Measurements from ENCODE around the gene KANK2. TPM values are rescaled to one million over a fixed set of nuclear protein-coding genes. Genes with fewer than 3 reads are reported as not detected.

KANK2 gene
- total RNA-seq, 5 donors from 2014 or later (not counting 1 experiment from before 2014, with no cell fraction given): 0.68 to 1.9 (median 1.2) TPM

DNA sequence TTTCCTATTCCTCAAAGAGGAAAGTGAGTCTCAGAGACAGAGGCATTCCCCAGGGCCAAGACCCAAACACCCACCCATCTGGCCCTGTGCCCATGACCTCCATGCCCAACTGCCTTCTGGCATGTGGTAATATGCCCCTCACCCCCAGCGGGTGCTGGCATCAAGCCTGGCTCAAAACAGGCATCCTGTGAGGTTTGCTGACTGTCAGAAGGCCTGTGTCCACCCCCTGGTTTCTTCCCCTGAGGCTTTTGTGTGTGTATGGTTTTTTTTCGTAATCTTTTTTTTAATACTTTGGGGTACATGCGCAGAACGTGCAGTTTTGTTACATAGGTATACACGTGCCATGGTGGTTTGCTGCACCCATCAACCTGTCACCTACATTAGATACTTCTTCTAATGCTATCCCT is 7.6 kb upstream of the KANK2 start:
- peaks cover 0 to 5% (median 0%) of the 10 kb centered on the region in 3 donors for H3K4me1 Mint-ChIP-seq
- no peak for ATAC-seq (replicated peaks in 1 of 4)
- DNase-seq: no peak
- no CpG with 5 or more reads among the region's 5 CpGs for WGBS (ENCODE audit: insufficient coverage)
- Histone ChIP-seq H3K9me3 (no peaks in the 10 kb centered on the region), H3K4me1 (ENCODE audit: control insufficient read depth in 1 of 2, extremely low read depth in 1 of 2, insufficient read depth in 2 of 2, low read length in 2 of 2) (no peaks in the 10 kb centered on the region), H3K4me3 (ENCODE audit: control insufficient read depth in 1 of 2, extremely low read depth in 1 of 2, low read length in 1 of 2) (no peak overlapping the region), H3K27ac (ENCODE audit: low read length) (no peak overlapping the region), H3K36me3 (ENCODE audit: control insufficient read depth in 2 of 2, extremely low read depth in 1 of 2, insufficient read depth in 1 of 2, low read length in 1 of 2) (no peaks in the 10 kb centered on the region), H3K27me3 (replicated peaks in 1 of 2; ENCODE audit: control insufficient read depth in 2 of 2, extremely low read depth in 1 of 2, insufficient read depth in 2 of 2, low read length in 1 of 2) (peaks cover 0 to 18% of the 10 kb centered on the region in 2 experiments)
- no peak overlapping the region for H3K27ac Mint-ChIP-seq
- H3K27me3 Mint-ChIP-seq: peaks cover 11 to 12% of the 10 kb centered on the region in 2 donors
- POLR2A ChIA-PET: no interaction called here
- no peaks in the 10 kb centered on the region for H3K36me3 Mint-ChIP-seq
- H3K4me3 Mint-ChIP-seq: no peak overlapping the region
- H3K9me3 Mint-ChIP-seq: no peaks in the 10 kb centered on the region
- CTCF ChIA-PET: interaction anchor here (0.7 to 1.5 kb wide), 2 partner anchors 25 to 169 kb away, joined by 3 to 4 read pairs; no protein-coding TSS in a partner anchor

DNA sequence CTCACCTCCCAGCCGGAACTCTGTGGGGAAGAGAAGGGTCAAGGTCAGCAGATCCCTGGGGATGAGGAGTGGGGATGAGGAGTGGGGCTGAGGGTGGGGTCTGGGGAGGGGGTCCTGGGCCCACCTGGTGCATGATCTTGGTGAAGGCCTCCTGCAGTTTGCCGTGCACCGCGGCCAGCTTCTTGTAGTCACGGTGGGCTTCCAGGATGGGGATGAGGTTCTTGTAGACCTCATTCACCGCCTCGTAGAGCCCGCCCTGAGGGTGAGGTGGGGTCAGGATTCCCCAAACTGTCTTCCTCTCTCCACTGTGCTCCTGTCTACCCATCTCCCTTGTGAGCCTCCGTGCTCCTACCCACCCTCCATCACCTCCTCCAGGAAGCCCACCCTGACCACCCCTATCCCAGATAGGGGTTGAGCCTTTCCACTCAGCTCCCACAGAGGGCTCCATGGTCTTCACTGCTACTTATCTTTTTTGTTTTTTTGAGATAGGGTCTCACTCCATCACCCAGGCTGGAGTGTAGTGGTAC is 6.8 kb upstream of the KANK2 start:
- Histone ChIP-seq H3K4me3 (ENCODE audit: control insufficient read depth in 1 of 2, extremely low read depth in 1 of 2, low read length in 1 of 2) (no peak overlapping the region), H3K4me1 (ENCODE audit: control insufficient read depth in 1 of 2, extremely low read depth in 1 of 2, insufficient read depth in 2 of 2, low read length in 2 of 2) (no peaks in the 10 kb centered on the region), H3K27me3 (replicated peaks in 1 of 2; ENCODE audit: control insufficient read depth in 2 of 2, extremely low read depth in 1 of 2, insufficient read depth in 2 of 2, low read length in 1 of 2) (peaks cover 0 to 21% of the 10 kb centered on the region in 2 experiments), H3K9me3 (no peaks in the 10 kb centered on the region), H3K36me3 (ENCODE audit: control insufficient read depth in 2 of 2, extremely low read depth in 1 of 2, insufficient read depth in 1 of 2, low read length in 1 of 2) (no peaks in the 10 kb centered on the region), H3K27ac (ENCODE audit: low read length) (no peak overlapping the region)
- Mint-ChIP-seq H3K4me1 (peaks cover 0 to 5% (median 0%) of the 10 kb centered on the region in 3 donors), H3K36me3 (no peaks in the 10 kb centered on the region), H3K4me3 (no peak overlapping the region), H3K9me3 (no peaks in the 10 kb centered on the region), H3K27me3 (peaks cover 11 to 12% of the 10 kb centered on the region in 2 donors), H3K27ac (no peak overlapping the region)
- WGBS (ENCODE audit: insufficient coverage): 75% methylated on average over 2 of the region's 9 CpGs
- POLR2A ChIA-PET: no interaction called here
- no peak for DNase-seq
- ATAC-seq (replicated peaks in 1 of 4): peak in 1 of 4 experiments; percentile 30
- CTCF ChIA-PET: no interaction called here

DNA sequence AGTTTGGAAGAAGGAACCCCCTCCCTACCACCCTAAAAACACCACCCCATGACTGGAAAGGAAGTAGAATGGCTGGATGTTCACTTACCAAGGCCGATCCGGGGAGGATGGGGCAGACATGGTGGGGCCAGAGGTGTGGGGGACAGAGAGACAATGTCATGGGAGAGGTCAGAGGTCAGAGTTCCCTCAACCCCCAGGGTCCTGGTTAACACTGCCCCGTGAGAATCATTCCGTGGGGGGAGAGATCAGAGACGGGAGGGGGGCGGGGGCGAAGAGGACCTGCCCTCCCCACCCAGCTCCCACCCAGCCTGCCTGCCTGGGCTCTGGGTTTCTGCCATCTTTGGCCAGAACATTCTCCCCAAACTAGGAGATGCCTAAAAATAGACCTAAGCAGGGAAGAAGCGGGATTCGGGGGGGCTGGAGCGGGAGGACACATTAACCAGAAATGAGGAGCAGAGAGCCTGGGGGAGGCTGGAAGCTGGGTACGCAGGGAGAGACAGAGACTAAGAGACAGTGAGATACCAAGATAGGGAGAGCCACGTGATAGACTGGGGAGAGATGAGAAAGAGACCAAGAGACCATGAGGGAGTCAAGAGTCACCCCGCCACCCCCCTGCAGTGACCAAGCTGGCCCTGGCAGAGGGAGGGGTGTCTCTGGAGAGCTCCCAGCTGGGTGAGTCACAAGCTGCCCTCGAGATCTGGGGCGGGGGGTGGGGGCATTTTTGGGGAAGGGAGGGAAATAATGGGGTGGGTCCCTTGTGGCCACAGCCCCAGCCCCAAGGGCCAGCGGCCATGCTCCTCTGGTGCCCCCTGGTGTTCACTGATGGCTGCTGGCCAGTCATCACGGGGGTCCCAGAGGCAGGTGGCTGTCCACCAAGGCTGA is 6.1 kb upstream of the KANK2 start:
- H3K36me3 Mint-ChIP-seq: no peaks in the 10 kb centered on the region
- no peak overlapping the region for H3K27ac Mint-ChIP-seq
- H3K4me1 Mint-ChIP-seq: peaks cover 0 to 5% (median 0%) of the 10 kb centered on the region in 3 donors
- ATAC-seq (replicated peaks in 1 of 4) (peak in 2 of 4 experiments; percentile 50 to 61), DNase-seq (peak in 6 of 35 experiments; percentile 12 to 49 (median 22))
- H3K27ac ChIP-seq (ENCODE audit: low read length): no peak overlapping the region
- WGBS (ENCODE audit: insufficient coverage): 43% methylated on average over 8 of the region's 17 CpGs
- H3K27me3 Mint-ChIP-seq: peaks cover 11 to 12% of the 10 kb centered on the region in 2 donors
- CTCF ChIA-PET: interaction anchor here in 1 of 2 donors (0.6 kb wide), 1 partner anchor 194 kb away, joined by 5 read pairs; no protein-coding TSS in a partner anchor
- no peaks in the 10 kb centered on the region for H3K9me3 ChIP-seq
- H3K36me3 ChIP-seq (ENCODE audit: control insufficient read depth in 2 of 2, extremely low read depth in 1 of 2, insufficient read depth in 1 of 2, low read length in 1 of 2): no peaks in the 10 kb centered on the region
- no peaks in the 10 kb centered on the region for H3K9me3 Mint-ChIP-seq
- POLR2A ChIA-PET: no interaction called here
- no peaks in the 10 kb centered on the region for H3K4me1 ChIP-seq (ENCODE audit: control insufficient read depth in 1 of 2, extremely low read depth in 1 of 2, insufficient read depth in 2 of 2, low read length in 2 of 2)
- no peak overlapping the region for H3K4me3 Mint-ChIP-seq
- H3K27me3 ChIP-seq (replicated peaks in 1 of 2; ENCODE audit: control insufficient read depth in 2 of 2, extremely low read depth in 1 of 2, insufficient read depth in 2 of 2, low read length in 1 of 2): peaks cover 0 to 21% of the 10 kb centered on the region in 2 experiments
- no peak overlapping the region for H3K4me3 ChIP-seq (ENCODE audit: control insufficient read depth in 1 of 2, extremely low read depth in 1 of 2, low read length in 1 of 2)

DNA sequence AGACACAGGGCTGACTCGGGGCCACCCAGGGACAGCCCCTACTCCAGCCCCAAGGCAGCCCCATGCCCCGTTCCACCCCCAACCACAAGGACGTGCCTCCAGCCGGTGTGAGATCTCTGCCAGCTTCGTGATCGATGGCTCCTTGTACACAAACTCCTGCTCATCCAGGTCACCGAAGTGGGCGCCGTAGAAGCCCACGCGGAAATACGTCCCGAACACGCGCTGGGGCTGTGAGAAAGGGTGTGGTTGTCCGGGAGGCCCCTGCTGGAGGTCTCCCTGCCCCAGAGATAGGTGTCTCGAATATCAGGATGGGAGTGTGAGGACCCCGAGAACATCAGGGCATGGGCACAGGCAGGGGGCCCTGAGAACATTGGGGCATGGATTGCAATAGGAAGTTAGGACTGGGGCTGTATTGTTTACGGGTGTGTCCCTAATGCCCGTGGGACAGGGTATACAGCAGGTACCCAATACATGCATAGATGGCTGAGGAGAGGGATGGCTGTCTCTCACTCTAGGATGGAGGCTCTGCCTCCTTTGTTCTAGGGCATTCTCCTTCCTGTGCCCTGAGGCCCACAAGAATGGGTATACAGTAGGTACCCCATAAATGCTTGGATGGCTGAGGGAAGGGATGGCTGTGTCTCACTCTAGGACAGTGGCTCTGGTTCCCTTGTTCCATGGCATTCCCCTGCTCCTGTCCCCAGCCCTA is 5.3 kb upstream of the KANK2 start:
- Histone ChIP-seq H3K4me1 (ENCODE audit: control insufficient read depth in 1 of 2, extremely low read depth in 1 of 2, insufficient read depth in 2 of 2, low read length in 2 of 2) (peaks cover 0 to 5% of the 10 kb centered on the region in 2 experiments), H3K27me3 (replicated peaks in 1 of 2; ENCODE audit: control insufficient read depth in 2 of 2, extremely low read depth in 1 of 2, insufficient read depth in 2 of 2, low read length in 1 of 2) (peaks cover 0 to 21% of the 10 kb centered on the region in 2 experiments), H3K36me3 (ENCODE audit: control insufficient read depth in 2 of 2, extremely low read depth in 1 of 2, insufficient read depth in 1 of 2, low read length in 1 of 2) (no peaks in the 10 kb centered on the region), H3K4me3 (ENCODE audit: control insufficient read depth in 1 of 2, extremely low read depth in 1 of 2, low read length in 1 of 2) (no peak overlapping the region), H3K9me3 (no peaks in the 10 kb centered on the region), H3K27ac (ENCODE audit: low read length) (no peak overlapping the region)
- no peak overlapping the region for H3K27ac Mint-ChIP-seq
- ATAC-seq (replicated peaks in 1 of 4): no peak
- peaks cover 12% of the 10 kb centered on the region in 2 donors for H3K27me3 Mint-ChIP-seq
- H3K4me1 Mint-ChIP-seq: peaks cover 2 to 5% (median 3%) of the 10 kb centered on the region in 3 donors
- no peak overlapping the region for H3K4me3 Mint-ChIP-seq
- H3K36me3 Mint-ChIP-seq: no peaks in the 10 kb centered on the region
- no peaks in the 10 kb centered on the region for H3K9me3 Mint-ChIP-seq
- WGBS (ENCODE audit: insufficient coverage): 89% methylated on average over 14 of the region's 20 CpGs
- POLR2A ChIA-PET: no interaction called here
- no peak for DNase-seq
- CTCF ChIA-PET: no interaction called here

DNA sequence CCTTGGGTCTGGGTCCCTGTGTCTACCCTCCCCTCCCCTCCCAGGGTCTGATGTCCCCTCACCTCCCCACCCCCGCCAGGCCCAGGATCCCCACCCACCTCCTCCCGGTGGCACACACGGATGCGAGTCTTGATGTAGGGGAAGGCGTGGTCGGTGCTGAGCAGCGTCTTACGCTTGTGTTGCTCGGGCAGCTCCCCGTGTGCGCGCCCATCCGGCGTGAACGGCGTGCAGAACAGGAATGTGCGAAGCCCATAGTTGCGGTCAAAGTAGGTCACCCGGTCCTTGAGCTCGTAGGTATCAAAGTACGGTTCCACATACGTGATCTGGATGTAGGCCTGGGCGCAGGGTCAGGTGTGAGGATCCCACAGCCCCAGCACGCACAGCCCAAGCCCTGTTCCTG is 4.4 kb upstream of the KANK2 start:
- Histone ChIP-seq H3K36me3 (ENCODE audit: control insufficient read depth in 2 of 2, extremely low read depth in 1 of 2, insufficient read depth in 1 of 2, low read length in 1 of 2) (no peaks in the 10 kb centered on the region), H3K9me3 (no peaks in the 10 kb centered on the region), H3K4me3 (ENCODE audit: control insufficient read depth in 1 of 2, extremely low read depth in 1 of 2, low read length in 1 of 2) (no peak overlapping the region), H3K27ac (ENCODE audit: low read length) (no peak overlapping the region), H3K27me3 (replicated peaks in 1 of 2; ENCODE audit: control insufficient read depth in 2 of 2, extremely low read depth in 1 of 2, insufficient read depth in 2 of 2, low read length in 1 of 2) (peaks cover 0 to 27% of the 10 kb centered on the region in 2 experiments), H3K4me1 (ENCODE audit: control insufficient read depth in 1 of 2, extremely low read depth in 1 of 2, insufficient read depth in 2 of 2, low read length in 2 of 2) (peaks cover 0 to 10% of the 10 kb centered on the region in 2 experiments)
- no peak for ATAC-seq (replicated peaks in 1 of 4)
- 98% methylated on average over 19 of the region's 24 CpGs for WGBS (ENCODE audit: insufficient coverage)
- Mint-ChIP-seq H3K27me3 (peaks cover 12% of the 10 kb centered on the region in 2 donors), H3K4me3 (no peak overlapping the region), H3K27ac (no peak overlapping the region), H3K36me3 (no peaks in the 10 kb centered on the region), H3K9me3 (no peaks in the 10 kb centered on the region), H3K4me1 (peaks cover 2 to 5% (median 5%) of the 10 kb centered on the region in 3 donors)
- ChIA-PET POLR2A (no interaction called here), CTCF (interaction anchor here in 1 of 2 donors (0.6 kb wide), 1 partner anchor 92 kb away, joined by 4 read pairs; no protein-coding TSS in a partner anchor)
- DNase-seq: no peak

DNA sequence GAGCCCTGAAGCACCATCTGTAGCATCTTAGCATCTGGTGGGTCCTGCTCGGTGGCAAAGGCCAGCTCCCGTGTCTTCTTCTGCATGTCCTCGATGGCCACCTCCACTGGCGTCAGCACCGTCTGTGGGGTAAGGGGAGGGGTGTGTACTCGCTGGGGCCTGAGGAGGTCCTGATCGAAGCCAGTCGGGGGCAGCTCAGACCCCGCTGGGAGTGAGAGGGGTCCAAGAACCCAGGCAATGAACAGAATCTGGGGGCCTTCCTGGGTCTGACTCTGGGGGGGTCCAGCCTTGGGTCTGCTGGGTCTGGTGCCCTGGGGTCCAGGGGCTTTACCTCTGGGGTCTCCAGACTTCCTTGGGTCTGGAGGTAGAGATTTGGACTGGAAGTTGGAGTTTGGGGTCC is 3.6 kb upstream of the KANK2 start:
- Histone ChIP-seq H3K4me1 (ENCODE audit: control insufficient read depth in 1 of 2, extremely low read depth in 1 of 2, insufficient read depth in 2 of 2, low read length in 2 of 2) (peaks cover 0 to 13% of the 10 kb centered on the region in 2 experiments), H3K36me3 (ENCODE audit: control insufficient read depth in 2 of 2, extremely low read depth in 1 of 2, insufficient read depth in 1 of 2, low read length in 1 of 2) (no peaks in the 10 kb centered on the region), H3K4me3 (ENCODE audit: control insufficient read depth in 1 of 2, extremely low read depth in 1 of 2, low read length in 1 of 2) (no peak overlapping the region), H3K9me3 (no peaks in the 10 kb centered on the region), H3K27ac (ENCODE audit: low read length) (no peak overlapping the region), H3K27me3 (replicated peaks in 1 of 2; ENCODE audit: control insufficient read depth in 2 of 2, extremely low read depth in 1 of 2, insufficient read depth in 2 of 2, low read length in 1 of 2) (peaks cover 0 to 34% of the 10 kb centered on the region in 2 experiments)
- Mint-ChIP-seq H3K4me1 (peaks cover 7 to 11% (median 7%) of the 10 kb centered on the region in 3 donors), H3K9me3 (no peaks in the 10 kb centered on the region), H3K27ac (no peak overlapping the region), H3K27me3 (peaks cover 13 to 19% of the 10 kb centered on the region in 2 donors), H3K4me3 (no peak overlapping the region), H3K36me3 (no peaks in the 10 kb centered on the region)
- ChIA-PET CTCF (no interaction called here), POLR2A (no interaction called here)
- DNase-seq (no peak), ATAC-seq (replicated peaks in 1 of 4) (no peak)
- WGBS (ENCODE audit: insufficient coverage): 87% methylated on average over 9 of the region's 9 CpGs

All from T-cell (primary cell).